Measurements from ENCODE around the gene SELENOT. TPM values are rescaled to one million over a fixed set of nuclear protein-coding genes. Genes with fewer than 3 reads are reported as not detected.

The SELENOT gene
- total and polyA plus RNA-seq, 12 donors = 15.9 to 101 (median 76.1) TPM

DNA sequence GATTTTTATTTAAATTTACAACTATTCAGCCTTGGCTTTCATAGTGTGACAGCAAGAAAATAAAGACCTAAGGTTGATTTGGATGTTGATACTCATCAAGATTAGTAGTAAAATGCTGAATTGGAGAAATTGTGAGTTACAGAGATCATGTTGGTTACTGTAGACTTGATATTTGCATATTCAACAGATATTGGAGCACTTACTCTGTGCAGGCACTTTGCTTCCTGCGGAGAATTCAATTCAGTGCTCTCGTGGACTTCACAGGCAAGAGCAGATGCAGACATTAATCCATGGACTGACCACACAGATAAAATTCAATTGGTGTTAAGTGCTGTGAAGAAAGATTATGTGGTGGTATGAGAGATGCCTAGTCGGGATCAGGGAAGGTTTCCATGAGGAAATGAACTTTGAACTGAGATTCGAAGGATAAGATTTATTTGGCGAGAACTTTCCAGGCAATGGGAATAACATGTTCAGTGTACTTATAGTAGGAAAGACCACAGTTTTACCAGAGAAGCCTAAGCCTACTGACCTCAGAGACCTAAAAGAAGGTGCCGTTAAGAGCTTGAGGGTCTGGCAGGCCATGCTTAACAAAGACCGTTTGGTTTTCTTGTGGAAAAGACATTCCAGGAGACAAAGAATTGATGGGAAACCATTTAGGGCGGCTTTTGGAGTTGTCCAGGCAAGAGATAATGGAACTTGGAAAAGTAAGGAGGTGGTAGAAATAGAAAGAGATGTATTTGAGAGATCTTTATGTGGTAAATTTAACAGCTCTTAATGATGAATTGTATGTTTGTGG, 4.3 kb downstream of the SELENOT start:
- H3K4me1 ChIP-seq = peaks cover 0 to 69% (median 59%) of the 10 kb centered on the region in 9 donors
- intact Hi-C loops (cut with DNase I) = loop anchor here in 5 of 10 donors (10.0 kb wide), 3 partner anchors 97 to 1613 kb away; partner anchors contain the start of genes ERICH6 (in 3 of the 5), SIAH2 (in 2 of the 5) and GYG1 (in 1 of the 5)
- TF ChIP-seq, protein P1, sequence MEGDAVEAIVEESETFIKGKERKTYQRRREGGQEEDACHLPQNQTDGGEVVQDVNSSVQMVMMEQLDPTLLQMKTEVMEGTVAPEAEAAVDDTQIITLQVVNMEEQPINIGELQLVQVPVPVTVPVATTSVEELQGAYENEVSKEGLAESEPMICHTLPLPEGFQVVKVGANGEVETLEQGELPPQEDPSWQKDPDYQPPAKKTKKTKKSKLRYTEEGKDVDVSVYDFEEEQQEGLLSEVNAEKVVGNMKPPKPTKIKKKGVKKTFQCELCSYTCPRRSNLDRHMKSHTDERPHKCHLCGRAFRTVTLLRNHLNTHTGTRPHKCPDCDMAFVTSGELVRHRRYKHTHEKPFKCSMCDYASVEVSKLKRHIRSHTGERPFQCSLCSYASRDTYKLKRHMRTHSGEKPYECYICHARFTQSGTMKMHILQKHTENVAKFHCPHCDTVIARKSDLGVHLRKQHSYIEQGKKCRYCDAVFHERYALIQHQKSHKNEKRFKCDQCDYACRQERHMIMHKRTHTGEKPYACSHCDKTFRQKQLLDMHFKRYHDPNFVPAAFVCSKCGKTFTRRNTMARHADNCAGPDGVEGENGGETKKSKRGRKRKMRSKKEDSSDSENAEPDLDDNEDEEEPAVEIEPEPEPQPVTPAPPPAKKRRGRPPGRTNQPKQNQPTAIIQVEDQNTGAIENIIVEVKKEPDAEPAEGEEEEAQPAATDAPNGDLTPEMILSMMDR (IDR thresholded peaks at IDR 0.05) = no peak
- H3K27me3 ChIP-seq = no peaks in the 10 kb centered on the region
- no peak for ATAC-seq
- no peak overlapping the region for H3K4me3 ChIP-seq
- no peak for DNase-seq
- H3K27ac ChIP-seq = peak overlapping the region in 1 of 10 donors; percentile 79
- peaks cover 0 to 25% (median 7%) of the 10 kb centered on the region in 9 donors for H3K36me3 ChIP-seq
- H3K9me3 ChIP-seq = no peaks in the 10 kb centered on the region
- 70 to 73% methylated on average over 8 of the region's 8 CpGs for WGBS, 2 donors

DNA sequence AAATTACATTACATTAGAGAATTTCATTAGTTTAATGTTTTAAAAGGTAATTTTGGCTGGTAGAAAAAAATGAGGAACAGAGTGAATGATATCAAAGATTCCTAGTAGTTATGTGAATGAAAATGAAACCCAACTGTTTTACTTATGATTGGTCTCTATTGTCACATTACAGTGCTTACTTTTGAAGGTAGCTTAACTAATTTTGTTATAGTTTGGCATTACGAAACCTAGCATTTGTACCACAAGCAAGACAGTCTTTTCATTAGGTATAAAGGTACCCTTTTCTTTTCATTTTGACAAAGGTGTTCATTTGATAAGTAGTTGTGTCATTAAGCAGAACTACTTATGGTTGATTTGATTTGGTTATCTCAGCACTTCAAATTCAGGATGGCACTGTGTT, 6.9 kb downstream of the SELENOT start:
- ATAC-seq (no peak), DNase-seq (no peak)
- H3K4me1 ChIP-seq = peaks cover 0 to 74% (median 57%) of the 10 kb centered on the region in 9 donors
- H3K36me3 ChIP-seq = peaks cover 0 to 42% (median 7%) of the 10 kb centered on the region in 9 donors
- H3K27ac ChIP-seq = no peak overlapping the region
- intact Hi-C loops (cut with DNase I) = loop anchor here in 6 of 10 donors (10.0 kb wide), 3 partner anchors 95 to 1615 kb away; partner anchors contain the start of genes ERICH6 (in 4 of the 6), SIAH2 (in 2 of the 6) and GYG1 (in 1 of the 6)
- 0% methylated on average over 1 of the region's 1 CpG for WGBS, 2 donors
- H3K4me3 ChIP-seq = no peak overlapping the region
- TF ChIP-seq, protein P1 (IDR thresholded peaks at IDR 0.05) = no peak
- H3K9me3 ChIP-seq = no peaks in the 10 kb centered on the region
- no peaks in the 10 kb centered on the region for H3K27me3 ChIP-seq

DNA sequence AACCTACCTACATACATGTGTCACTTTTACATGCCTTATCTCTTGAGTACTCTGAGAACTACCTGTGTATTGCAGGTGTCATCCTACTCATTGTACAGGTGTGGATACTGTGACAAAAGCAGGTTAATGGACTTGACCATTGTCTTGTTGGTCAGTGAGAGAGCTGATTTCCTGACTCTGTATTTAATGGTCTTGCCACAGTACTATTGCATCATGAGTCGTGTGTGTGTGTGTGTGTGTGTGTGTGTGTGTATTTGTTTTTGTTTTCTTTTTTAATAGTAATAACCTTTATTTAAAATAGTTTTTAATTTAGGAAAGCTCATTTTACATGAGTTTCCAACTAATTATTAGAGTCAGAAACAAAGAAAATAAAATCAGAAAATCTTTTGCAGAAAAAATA, 7.7 kb downstream of the SELENOT start:
- DNase-seq (no peak), ATAC-seq (peak in 1 of 8 donors; percentile 35)
- TF ChIP-seq, protein P1 (IDR thresholded peaks at IDR 0.05) = no peak
- Histone ChIP-seq H3K4me3 (no peak overlapping the region), H3K36me3 (peaks cover 0 to 42% (median 7%) of the 10 kb centered on the region in 9 donors), H3K27me3 (no peaks in the 10 kb centered on the region), H3K27ac (no peak overlapping the region), H3K9me3 (no peaks in the 10 kb centered on the region), H3K4me1 (peaks cover 0 to 66% (median 49%) of the 10 kb centered on the region in 9 donors)
- WGBS, 2 donors = 68 to 71% methylated on average over 1 of the region's 1 CpG
- intact Hi-C loops (cut with DNase I) = loop anchor here in 1 of 10 donors (10.0 kb wide), 1 partner anchor 94 kb away; the partner anchor contains the start of gene ERICH6

DNA sequence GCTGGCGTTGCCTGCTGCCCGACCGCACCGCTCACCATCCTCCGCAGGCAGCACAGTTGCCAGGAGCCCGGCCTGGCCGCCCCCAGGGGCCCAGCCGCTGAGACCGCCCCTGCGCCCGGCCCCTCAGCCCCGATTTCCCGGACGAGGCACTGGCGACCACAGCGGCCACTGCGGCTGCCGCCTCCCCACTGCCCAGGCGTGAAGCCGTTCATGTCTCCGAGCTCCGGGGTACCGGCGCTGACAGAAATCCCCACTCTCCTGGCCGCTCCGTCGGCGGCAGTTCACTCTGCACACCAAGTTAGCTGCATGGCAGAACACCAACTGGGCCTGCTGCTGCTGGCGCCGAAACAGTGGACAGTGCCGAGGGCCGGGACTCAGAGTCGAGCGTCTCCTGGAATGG, 8.5 kb downstream of the SELENOT start:
- Histone ChIP-seq H3K27ac (no peak overlapping the region), H3K36me3 (peaks cover 0 to 36% (median 7%) of the 10 kb centered on the region in 9 donors), H3K27me3 (no peaks in the 10 kb centered on the region), H3K9me3 (no peaks in the 10 kb centered on the region), H3K4me1 (peaks cover 0 to 57% (median 40%) of the 10 kb centered on the region in 9 donors), H3K4me3 (no peak overlapping the region)
- WGBS, 2 donors = 98% methylated on average over 34 of the region's 34 CpGs
- peak in 1 of 8 donors; percentile 27 for ATAC-seq
- intact Hi-C loops (cut with DNase I) = loop anchor here in 1 of 10 donors (10.0 kb wide), 1 partner anchor 93 kb away; the partner anchor contains the start of gene ERICH6
- TF ChIP-seq, protein P1 (IDR thresholded peaks at IDR 0.05) = no peak
- no peak for DNase-seq
